Prostate gland (tissue), 2 donors: Measurements from ENCODE around the gene FFAR4.

Experiments used
- POLR2A ChIP-seq: fragments of 450-650 bp; IDR thresholded peaks from one replicate; pipeline ENCODE4 v1.6.1; 2016; ENCODE audit warnings: antibody characterized with exemption, mild to moderate bottlenecking
- POLR2AphosphoS5 ChIP-seq: sonication (generic); formaldehyde crosslinking; IDR thresholded peaks from one replicate; pipeline ENCODE4 v1.6.1; 2017; ENCODE audit warnings: antibody characterized with exemption
- TF ChIP-seq, protein P1 (sequence below), 4 experiments: fragments of 200-600 bp in 2 of 4; fragments of 450-650 bp in 2 of 4; sonication (generic) in 2 of 4; IDR thresholded peaks; 1 replicate in 3 of 4; 2 replicates in 1 of 4; pipeline ENCODE4 v1.5.1; 2016 to 2019; ENCODE audit warnings: antibody characterized with exemption in 4 of 4, mild to moderate bottlenecking in 2 of 4, moderate library complexity in 2 of 4

DNA sequence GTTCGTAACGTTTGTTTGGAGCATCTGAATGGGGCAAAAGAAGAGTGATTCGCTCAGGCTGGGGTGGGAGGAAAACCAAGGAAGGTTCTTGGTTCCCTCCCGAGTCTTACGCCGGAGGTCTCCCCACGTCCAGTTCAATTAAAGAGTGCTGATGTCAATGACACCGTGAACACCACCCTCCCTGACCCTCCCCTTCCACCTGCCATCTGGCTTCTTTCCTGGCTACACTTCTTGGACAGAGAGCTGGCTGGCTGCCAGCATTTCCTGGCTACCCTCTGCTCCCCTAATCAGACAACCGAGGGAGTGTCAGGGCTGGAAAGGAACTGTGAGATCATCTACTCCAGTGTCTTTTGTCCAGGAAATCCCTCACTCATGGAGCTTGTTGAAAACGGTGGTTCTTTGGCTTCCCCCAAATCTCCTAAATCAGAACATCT, 24.1 kb upstream of the FFAR4 start:
- TF ChIP-seq, protein P1, sequence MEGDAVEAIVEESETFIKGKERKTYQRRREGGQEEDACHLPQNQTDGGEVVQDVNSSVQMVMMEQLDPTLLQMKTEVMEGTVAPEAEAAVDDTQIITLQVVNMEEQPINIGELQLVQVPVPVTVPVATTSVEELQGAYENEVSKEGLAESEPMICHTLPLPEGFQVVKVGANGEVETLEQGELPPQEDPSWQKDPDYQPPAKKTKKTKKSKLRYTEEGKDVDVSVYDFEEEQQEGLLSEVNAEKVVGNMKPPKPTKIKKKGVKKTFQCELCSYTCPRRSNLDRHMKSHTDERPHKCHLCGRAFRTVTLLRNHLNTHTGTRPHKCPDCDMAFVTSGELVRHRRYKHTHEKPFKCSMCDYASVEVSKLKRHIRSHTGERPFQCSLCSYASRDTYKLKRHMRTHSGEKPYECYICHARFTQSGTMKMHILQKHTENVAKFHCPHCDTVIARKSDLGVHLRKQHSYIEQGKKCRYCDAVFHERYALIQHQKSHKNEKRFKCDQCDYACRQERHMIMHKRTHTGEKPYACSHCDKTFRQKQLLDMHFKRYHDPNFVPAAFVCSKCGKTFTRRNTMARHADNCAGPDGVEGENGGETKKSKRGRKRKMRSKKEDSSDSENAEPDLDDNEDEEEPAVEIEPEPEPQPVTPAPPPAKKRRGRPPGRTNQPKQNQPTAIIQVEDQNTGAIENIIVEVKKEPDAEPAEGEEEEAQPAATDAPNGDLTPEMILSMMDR (IDR thresholded peaks at IDR 0.05): no peak
- TF ChIP-seq POLR2A (no peak), POLR2AphosphoS5 (no peak)
